Measurements from ENCODE around the gene P2RY14.

Gene P2RY14

GRCh38 chr3:151281671-151282324 lies 3.5 kb upstream of the P2RY14 start:
- Histone ChIP-seq H3K9me3 (replicated peaks; ENCODE audit: insufficient read depth, low read length) (no peaks in the 10 kb centered on the region), H3K9me2 (replicated peaks; ENCODE audit: insufficient read depth, low read length) (no peaks in the 10 kb centered on the region)

GRCh38 chr3:151276687-151277042 lies 1.7 kb downstream of the P2RY14 start:
- Histone ChIP-seq H4K20me1 (ENCODE audit: insufficient read depth, low read length) (no peaks in the 10 kb centered on the region), H3K4me2 (ENCODE audit: low read depth, low read length) (no peak overlapping the region), H3K36me3 (replicated peaks; ENCODE audit: insufficient read depth, low read length) (no peaks in the 10 kb centered on the region)

More at GRCh38 chr3:151281671-151282324, 3.5 kb upstream of the P2RY14 start:
- no peaks in the 10 kb centered on the region for H3K4me1 ChIP-seq (ENCODE audit: low read length)
- H2AFZ ChIP-seq (ENCODE audit: low read length) = no peak overlapping the region
- no peak overlapping the region for H3K9ac ChIP-seq (ENCODE audit: low read length)
- no peaks in the 10 kb centered on the region for H3F3A ChIP-seq (ENCODE audit: insufficient read depth, low read length)
- no peak for DNase-seq
- no peak overlapping the region for H3K4me2 ChIP-seq (ENCODE audit: low read depth, low read length)
- TF ChIP-seq EZH2phosphoT487 (IDR thresholded peaks at IDR 0.05; ENCODE audit: low read length) = no peak
- TF ChIP-seq CTCF (IDR thresholded peaks at IDR 0.05; ENCODE audit: low read length) = no peak
- no peak for TF ChIP-seq EZH2 (optimal IDR thresholded peaks at IDR 0.05; ENCODE audit: low read depth, low read length)
- no peaks in the 10 kb centered on the region for H3K27me3 ChIP-seq (replicated peaks; ENCODE audit: insufficient read depth, low read length)
- no peaks in the 10 kb centered on the region for H3K36me3 ChIP-seq (replicated peaks; ENCODE audit: insufficient read depth, low read length)
- no peak overlapping the region for H3K27ac ChIP-seq (ENCODE audit: low read length)
- no peaks in the 10 kb centered on the region for H3K79me2 ChIP-seq (ENCODE audit: low read length)
- no peak overlapping the region for H3K4me3 ChIP-seq (ENCODE audit: low read length)
- H4K20me1 ChIP-seq (ENCODE audit: insufficient read depth, low read length) = no peaks in the 10 kb centered on the region

GRCh38 chr3:151276038-151276686 lies 2.2 kb downstream of the P2RY14 start:
- no peaks in the 10 kb centered on the region for H4K20me1 ChIP-seq (ENCODE audit: insufficient read depth, low read length)
- H3K4me1 ChIP-seq (ENCODE audit: low read length) = no peaks in the 10 kb centered on the region
- no peak overlapping the region for H3K4me2 ChIP-seq (ENCODE audit: low read depth, low read length)
- no peaks in the 10 kb centered on the region for H3K79me2 ChIP-seq (ENCODE audit: low read length)
- no peak overlapping the region for H3K27ac ChIP-seq (ENCODE audit: low read length)
- H3K9me2 ChIP-seq (replicated peaks; ENCODE audit: insufficient read depth, low read length) = no peaks in the 10 kb centered on the region
- H3K9ac ChIP-seq (ENCODE audit: low read length) = no peak overlapping the region
- no peak overlapping the region for H3K4me3 ChIP-seq (ENCODE audit: low read length)
- no peaks in the 10 kb centered on the region for H3F3A ChIP-seq (ENCODE audit: insufficient read depth, low read length)
- no peak overlapping the region for H2AFZ ChIP-seq (ENCODE audit: low read length)
- H3K9me3 ChIP-seq (replicated peaks; ENCODE audit: insufficient read depth, low read length) = no peaks in the 10 kb centered on the region
- TF ChIP-seq CTCF (IDR thresholded peaks at IDR 0.05; ENCODE audit: low read length) (no peak), EZH2phosphoT487 (IDR thresholded peaks at IDR 0.05; ENCODE audit: low read length) (no peak), EZH2 (optimal IDR thresholded peaks at IDR 0.05; ENCODE audit: low read depth, low read length) (no peak)
- H3K27me3 ChIP-seq (replicated peaks; ENCODE audit: insufficient read depth, low read length) = no peaks in the 10 kb centered on the region
- DNase-seq = no peak
- no peaks in the 10 kb centered on the region for H3K36me3 ChIP-seq (replicated peaks; ENCODE audit: insufficient read depth, low read length)

More at GRCh38 chr3:151276687-151277042, 1.7 kb downstream of the P2RY14 start:
- no peak overlapping the region for H3K9ac ChIP-seq (ENCODE audit: low read length)
- no peaks in the 10 kb centered on the region for H3K27me3 ChIP-seq (replicated peaks; ENCODE audit: insufficient read depth, low read length)
- H3K27ac ChIP-seq (ENCODE audit: low read length) = no peak overlapping the region
- H3K79me2 ChIP-seq (ENCODE audit: low read length) = no peaks in the 10 kb centered on the region
- no peak overlapping the region for H2AFZ ChIP-seq (ENCODE audit: low read length)
- TF ChIP-seq EZH2 (optimal IDR thresholded peaks at IDR 0.05; ENCODE audit: low read depth, low read length) = no peak
- TF ChIP-seq EZH2phosphoT487 (IDR thresholded peaks at IDR 0.05; ENCODE audit: low read length) = no peak
- TF ChIP-seq CTCF (IDR thresholded peaks at IDR 0.05; ENCODE audit: low read length) = no peak
- H3K9me2 ChIP-seq (replicated peaks; ENCODE audit: insufficient read depth, low read length) = no peaks in the 10 kb centered on the region
- no peaks in the 10 kb centered on the region for H3F3A ChIP-seq (ENCODE audit: insufficient read depth, low read length)
- H3K4me1 ChIP-seq (ENCODE audit: low read length) = no peaks in the 10 kb centered on the region
- H3K9me3 ChIP-seq (replicated peaks; ENCODE audit: insufficient read depth, low read length) = no peaks in the 10 kb centered on the region
- H3K4me3 ChIP-seq (ENCODE audit: low read length) = no peak overlapping the region
- no peak for DNase-seq
